Chondrocyte (in vitro differentiated cells): Measurements from ENCODE around the gene PBOV1. TPM values are rescaled to one million over a fixed set of nuclear protein-coding genes. Genes with fewer than 3 reads are reported as not detected.

Experiments used
- DNase-seq: peaks from one replicate; pipeline ENCODE4 v3.0.0; 2021; ENCODE audit warnings: mixed read lengths, low spot score
- H3K27ac Mint-ChIP-seq: one replicate; pipeline ENCODE4 v1.8.0; 2021; ENCODE audit warnings: mild to moderate bottlenecking, moderate library complexity, mixed read lengths; ENCODE audit not compliant: unreplicated experiment
- H3K27me3 Mint-ChIP-seq: 2 replicates; pipeline ENCODE4 v1.8.0; 2021; ENCODE audit warnings: low read depth, mixed read lengths
- H3K36me3 Mint-ChIP-seq: 2 replicates; pipeline ENCODE4 v1.8.0; 2021; ENCODE audit warnings: low read depth, mixed read lengths
- H3K4me1 Mint-ChIP-seq: 2 replicates; pipeline ENCODE4 v1.8.0; 2021; ENCODE audit warnings: low read depth, mild to moderate bottlenecking, mixed read lengths
- H3K4me3 Mint-ChIP-seq: one replicate; pipeline ENCODE4 v1.8.0; 2021; ENCODE audit warnings: mild to moderate bottlenecking, moderate library complexity, mixed read lengths; ENCODE audit not compliant: unreplicated experiment
- H3K9me3 Mint-ChIP-seq: 2 replicates; pipeline ENCODE4 v1.8.0; 2021; ENCODE audit warnings: low read depth, mixed read lengths
- CTCF ChIP-seq: fragments of 200-600 bp; sonication (generic); IDR thresholded peaks from 2 replicates; pipeline ENCODE4 v1.5.0; 2021; ENCODE audit warnings: antibody characterized with exemption, mild to moderate bottlenecking, moderate library complexity
- total RNA-seq: library from RNA; stranded (reverse); gene quantifications from 3 replicates; pipeline ENCODE4 v1.2.1, GENCODE V29; 2021

The PBOV1 gene
- total RNA-seq, 1 donor from 2014 or later: not detected

- H3K4me1 Mint-ChIP-seq: peaks cover 7% of the 10 kb centered on the region
- H3K9me3 Mint-ChIP-seq: no peaks in the 10 kb centered on the region
- no peak for TF ChIP-seq CTCF
- H3K27me3 Mint-ChIP-seq: no peaks in the 10 kb centered on the region
- H3K36me3 Mint-ChIP-seq: no peaks in the 10 kb centered on the region
- no peak for DNase-seq
- H3K4me3 Mint-ChIP-seq: no peak overlapping the region
- no peak overlapping the region for H3K27ac Mint-ChIP-seq
These were observed 27.5 kb upstream of the PBOV1 start for GRCh38 chr6:138245751-138246150.

- Mint-ChIP-seq H3K4me1 (peaks cover 11% of the 10 kb centered on the region), H3K4me3 (no peak overlapping the region), H3K27ac (no peak overlapping the region), H3K27me3 (no peaks in the 10 kb centered on the region), H3K9me3 (no peaks in the 10 kb centered on the region), H3K36me3 (no peaks in the 10 kb centered on the region)
- no peak for TF ChIP-seq CTCF
- no peak for DNase-seq
These were observed 24.8 kb upstream of the PBOV1 start for GRCh38 chr6:138242987-138243592.

GRCh38 chr6:138241934-138242333, 23.6 kb upstream of the PBOV1 start:
- H3K27ac Mint-ChIP-seq: no peak overlapping the region

DNA sequence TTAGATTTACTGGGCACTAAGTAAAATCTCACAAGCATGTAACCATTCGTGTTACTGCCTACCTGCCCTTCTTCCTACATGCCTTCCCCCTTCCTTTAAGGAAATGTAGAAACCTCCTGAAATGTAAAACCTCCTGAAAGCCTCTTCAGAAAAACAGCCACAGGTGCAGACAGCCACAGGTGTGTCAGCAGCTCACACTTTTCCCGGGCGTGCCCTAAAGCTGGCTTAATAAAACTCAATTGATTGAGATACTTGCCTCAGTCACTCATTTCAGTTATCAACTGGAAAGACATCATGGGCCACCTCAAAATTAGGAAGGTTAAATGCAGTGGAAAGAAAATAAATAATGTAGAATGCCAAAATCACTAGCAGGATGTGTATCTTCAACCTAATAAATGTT, 23.1 kb upstream of the PBOV1 start:
- H3K27me3 Mint-ChIP-seq: no peaks in the 10 kb centered on the region
- no peaks in the 10 kb centered on the region for H3K36me3 Mint-ChIP-seq
- H3K4me3 Mint-ChIP-seq: no peak overlapping the region
- H3K27ac Mint-ChIP-seq: no peak overlapping the region
- no peak for TF ChIP-seq CTCF
- no peaks in the 10 kb centered on the region for H3K9me3 Mint-ChIP-seq
- DNase-seq: no peak
- peaks cover 11% of the 10 kb centered on the region for H3K4me1 Mint-ChIP-seq

More at GRCh38 chr6:138241934-138242333, 23.6 kb upstream of the PBOV1 start:
- peaks cover 11% of the 10 kb centered on the region for H3K4me1 Mint-ChIP-seq
- no peaks in the 10 kb centered on the region for H3K36me3 Mint-ChIP-seq
- no peak overlapping the region for H3K4me3 Mint-ChIP-seq
- TF ChIP-seq CTCF: no peak
- no peaks in the 10 kb centered on the region for H3K27me3 Mint-ChIP-seq
- no peaks in the 10 kb centered on the region for H3K9me3 Mint-ChIP-seq
- no peak for DNase-seq

DNA sequence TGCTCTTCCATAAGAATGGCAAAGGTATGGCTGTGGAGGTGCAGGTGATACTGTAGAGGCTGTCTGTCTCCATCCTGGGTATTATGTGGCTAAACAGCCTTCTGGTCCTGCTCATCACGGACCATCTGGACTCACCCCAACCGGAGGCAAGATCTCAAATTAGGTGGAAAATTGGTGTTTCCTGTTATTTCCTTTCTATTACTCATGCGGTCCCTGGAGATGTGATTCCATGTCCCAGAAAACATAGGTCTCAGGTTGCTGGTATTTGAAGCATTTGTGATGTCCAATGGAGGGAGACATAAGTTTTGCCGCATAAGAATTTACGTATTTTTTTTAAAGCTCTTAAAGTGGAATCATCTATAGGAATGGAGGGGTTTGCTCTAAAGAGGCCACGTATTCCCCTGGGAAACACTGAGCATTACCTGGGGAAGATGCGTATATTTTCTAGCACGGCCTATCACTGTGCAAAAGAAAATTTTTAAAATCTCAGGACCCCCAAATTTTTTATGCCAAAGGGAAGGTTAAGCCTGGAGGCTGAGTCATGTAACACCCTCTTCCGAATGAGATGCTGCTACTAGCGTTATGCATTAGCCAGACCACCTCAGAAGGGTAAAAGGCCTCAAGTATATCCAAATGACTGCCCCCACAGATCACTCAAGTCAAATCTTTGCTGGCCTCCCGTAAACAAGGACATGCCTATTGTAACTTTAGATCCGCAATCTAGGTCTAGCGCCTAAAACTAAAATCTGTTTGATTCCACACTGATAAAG, 22.4 kb upstream of the PBOV1 start:
- no peaks in the 10 kb centered on the region for H3K27me3 Mint-ChIP-seq
- H3K9me3 Mint-ChIP-seq: no peaks in the 10 kb centered on the region
- no peak for DNase-seq
- H3K36me3 Mint-ChIP-seq: no peaks in the 10 kb centered on the region
- H3K27ac Mint-ChIP-seq: no peak overlapping the region
- H3K4me1 Mint-ChIP-seq: peaks cover 16% of the 10 kb centered on the region
- TF ChIP-seq CTCF: no peak
- no peak overlapping the region for H3K4me3 Mint-ChIP-seq
